Measurements from ENCODE around the gene NFATC3. TPM values are rescaled to one million over a fixed set of nuclear protein-coding genes. Genes with fewer than 3 reads are reported as not detected.

The NFATC3 gene
- total and polyA plus RNA-seq, 11 donors, result 5.9 to 35.1 (median 24.2) TPM

DNA sequence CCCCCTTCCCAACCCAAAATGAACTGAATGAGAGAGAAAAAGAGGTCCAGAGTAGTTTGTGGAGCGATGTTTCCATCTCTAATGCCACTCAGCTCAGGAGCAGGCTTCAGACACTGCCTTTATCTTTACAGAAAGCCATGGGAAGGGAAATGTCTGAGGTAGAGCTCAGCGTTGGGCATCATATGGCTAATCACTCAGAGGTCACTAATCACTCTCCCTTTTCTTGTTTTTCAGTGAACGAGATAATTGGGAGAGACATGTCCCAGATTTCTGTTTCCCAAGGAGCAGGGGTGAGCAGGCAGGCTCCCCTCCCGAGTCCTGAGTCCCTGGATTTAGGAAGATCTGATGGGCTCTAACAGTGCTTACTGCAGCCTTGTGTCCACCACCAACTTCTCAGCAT lies 140.9 kb downstream of the NFATC3 start:
- ATAC-seq (no peak), DNase-seq (no peak)
- Histone ChIP-seq H3K9me3 (no peaks in the 10 kb centered on the region), H3K36me3 (peaks cover 0 to 55% (median 20%) of the 10 kb centered on the region in 9 donors), H3K27me3 (no peaks in the 10 kb centered on the region), H3K4me1 (peaks cover 0 to 27% (median 15%) of the 10 kb centered on the region in 12 donors), H3K27ac (no peak overlapping the region), H3K4me3 (no peak overlapping the region)
- intact Hi-C loops (cut with DNase I), result loop anchor here in 8 of 10 donors (2.0 to 10.0 kb wide), 10 partner anchors 131 to 421 kb away; partner anchors contain the start of genes NFATC3 (in 2 of the 8), DPEP2 (in 1 of the 8), RANBP10 (in 1 of the 8) and TSNAXIP1 (in 1 of the 8)
- no peak for TF ChIP-seq POLR2A (IDR thresholded peaks at IDR 0.05)
- TF ChIP-seq, protein P1, sequence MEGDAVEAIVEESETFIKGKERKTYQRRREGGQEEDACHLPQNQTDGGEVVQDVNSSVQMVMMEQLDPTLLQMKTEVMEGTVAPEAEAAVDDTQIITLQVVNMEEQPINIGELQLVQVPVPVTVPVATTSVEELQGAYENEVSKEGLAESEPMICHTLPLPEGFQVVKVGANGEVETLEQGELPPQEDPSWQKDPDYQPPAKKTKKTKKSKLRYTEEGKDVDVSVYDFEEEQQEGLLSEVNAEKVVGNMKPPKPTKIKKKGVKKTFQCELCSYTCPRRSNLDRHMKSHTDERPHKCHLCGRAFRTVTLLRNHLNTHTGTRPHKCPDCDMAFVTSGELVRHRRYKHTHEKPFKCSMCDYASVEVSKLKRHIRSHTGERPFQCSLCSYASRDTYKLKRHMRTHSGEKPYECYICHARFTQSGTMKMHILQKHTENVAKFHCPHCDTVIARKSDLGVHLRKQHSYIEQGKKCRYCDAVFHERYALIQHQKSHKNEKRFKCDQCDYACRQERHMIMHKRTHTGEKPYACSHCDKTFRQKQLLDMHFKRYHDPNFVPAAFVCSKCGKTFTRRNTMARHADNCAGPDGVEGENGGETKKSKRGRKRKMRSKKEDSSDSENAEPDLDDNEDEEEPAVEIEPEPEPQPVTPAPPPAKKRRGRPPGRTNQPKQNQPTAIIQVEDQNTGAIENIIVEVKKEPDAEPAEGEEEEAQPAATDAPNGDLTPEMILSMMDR (IDR thresholded peaks at IDR 0.05), result no peak
- WGBS, 4 donors, result 65 to 80% (median 77%) methylated on average over 4 of the region's 4 CpGs

DNA sequence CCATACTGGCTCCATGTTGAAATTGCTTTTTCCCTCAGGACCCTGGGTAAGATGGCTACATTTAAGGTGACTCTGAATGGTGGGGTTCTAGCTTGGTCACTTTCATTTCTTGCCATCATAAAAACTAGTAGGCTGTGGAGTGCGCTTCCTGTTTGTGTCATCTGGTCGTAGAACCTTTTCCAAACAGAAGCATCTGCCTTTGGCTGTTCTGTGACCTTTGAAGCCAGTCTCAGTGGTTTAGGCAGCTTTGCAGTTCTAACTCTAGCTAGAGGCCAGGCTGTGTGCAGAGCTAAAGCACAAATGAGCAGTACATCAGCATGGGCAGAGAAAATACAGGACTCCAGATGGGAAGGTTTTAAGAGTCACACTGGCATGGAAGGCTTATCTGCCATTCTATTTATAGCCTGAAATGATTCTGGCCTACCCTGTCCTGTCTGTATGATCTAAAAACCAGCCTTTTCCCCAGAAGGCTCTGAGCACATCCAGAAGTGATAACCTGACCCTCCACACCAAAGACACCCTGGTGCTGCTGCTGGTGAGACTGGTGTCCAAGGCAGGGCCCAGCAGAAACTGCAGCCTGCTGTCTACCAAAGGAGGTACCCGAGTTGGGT lies 142.1 kb downstream of the NFATC3 start:
- no peak for TF ChIP-seq POLR2A (IDR thresholded peaks at IDR 0.05)
- TF ChIP-seq, protein P1 (IDR thresholded peaks at IDR 0.05), result no peak
- ATAC-seq (peak in 3 of 4 donors; percentile 22 to 47 (median 35)), DNase-seq (peak in 1 of 5 donors; percentile 22)
- peak overlapping the region in 10 of 12 donors; percentile 0 to 59 (median 10) for H3K27ac ChIP-seq
- 48 to 62% (median 52%) methylated on average over 3 of the region's 3 CpGs for WGBS, 4 donors
- H3K27me3 ChIP-seq, result no peaks in the 10 kb centered on the region
- peaks cover 0 to 43% (median 15%) of the 10 kb centered on the region in 9 donors for H3K36me3 ChIP-seq
- H3K4me1 ChIP-seq, result peaks cover 0 to 27% (median 15%) of the 10 kb centered on the region in 12 donors
- intact Hi-C loops (cut with DNase I), result loop anchor here in 8 of 10 donors (2.0 to 10.0 kb wide), 10 partner anchors 132 to 422 kb away; partner anchors contain the start of genes NFATC3 (in 2 of the 8), DPEP2 (in 1 of the 8), RANBP10 (in 1 of the 8) and TSNAXIP1 (in 1 of the 8)
- no peak overlapping the region for H3K4me3 ChIP-seq
- no peaks in the 10 kb centered on the region for H3K9me3 ChIP-seq

DNA sequence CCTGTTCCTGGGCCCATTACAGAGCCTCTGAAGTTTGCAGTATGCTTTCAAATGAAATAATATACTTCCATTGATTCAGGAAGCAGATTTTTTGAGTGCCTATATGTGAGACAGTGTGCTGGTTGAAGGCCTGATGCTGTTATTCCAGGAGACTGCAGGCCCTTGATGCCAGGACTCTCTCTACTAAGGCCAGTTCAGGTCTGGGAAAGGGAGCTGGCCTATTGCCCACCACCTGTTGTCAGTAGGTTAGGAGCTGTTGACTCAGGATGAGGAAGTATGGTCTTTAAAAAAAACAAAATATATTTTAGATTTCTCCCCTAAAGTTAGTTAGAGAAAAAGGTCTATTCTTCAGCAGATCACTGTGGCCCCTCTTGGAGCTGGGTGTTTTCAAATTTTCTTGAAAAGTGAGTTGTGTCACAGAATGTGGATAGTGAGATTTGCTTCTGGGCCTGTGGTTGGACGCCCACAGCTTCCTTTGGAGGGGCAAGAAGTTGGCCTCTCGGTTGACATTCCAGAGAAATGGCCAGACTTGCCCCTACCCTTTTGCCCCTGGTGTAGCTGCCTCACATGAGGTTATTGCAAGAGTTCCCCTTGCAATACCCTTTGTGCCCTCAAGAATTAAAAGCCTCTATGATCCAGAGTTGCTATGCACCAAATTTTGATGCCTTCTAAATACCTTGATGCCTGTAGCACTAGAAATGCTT lies 142.8 kb downstream of the NFATC3 start:
- ATAC-seq, result no peak
- DNase-seq, result peak in 1 of 5 donors; percentile 18
- Histone ChIP-seq H3K27ac (peak overlapping the region in 8 of 12 donors; percentile 0 to 59 (median 10)), H3K36me3 (peaks cover 0 to 37% (median 15%) of the 10 kb centered on the region in 9 donors), H3K27me3 (no peaks in the 10 kb centered on the region), H3K4me3 (no peak overlapping the region), H3K9me3 (no peaks in the 10 kb centered on the region), H3K4me1 (peaks cover 0 to 27% (median 15%) of the 10 kb centered on the region in 12 donors)
- no peak for TF ChIP-seq POLR2A (IDR thresholded peaks at IDR 0.05)
- TF ChIP-seq, protein P1 (IDR thresholded peaks at IDR 0.05), result no peak
- intact Hi-C loops (cut with DNase I), result loop anchor here in 9 of 10 donors (2.0 to 10.0 kb wide), 12 partner anchors 133 to 423 kb away; partner anchors contain the start of genes NFATC3 (in 2 of the 9), DPEP2 (in 1 of the 9), RANBP10 (in 1 of the 9) and TSNAXIP1 (in 1 of the 9)
- 72 to 85% (median 83%) methylated on average over 2 of the region's 2 CpGs for WGBS, 4 donors

All from heart left ventricle (tissue), 16 donors.